HepG2 (cell line): ENCODE results near the gene ZCCHC17. TPM values are rescaled to one million over a fixed set of nuclear protein-coding genes. Genes with fewer than 3 reads are reported as not detected.

Source experiments
- DR1 ChIP-seq: sonication (generic); formaldehyde crosslinking; IDR thresholded peaks from 2 replicates; pipeline ENCODE4 v1.8.0; 2021; ENCODE audit warnings: mild to moderate bottlenecking, missing genetic modification reagents, inconsistent platforms
- ELF3 ChIP-seq: IDR thresholded peaks from 2 replicates; pipeline ENCODE4 v1.6.1; 2016; ENCODE audit warnings: missing genetic modification reagents, missing compliant biosample characterization
- ESRRA ChIP-seq: sonication (generic); formaldehyde crosslinking; IDR thresholded peaks from 2 replicates; pipeline ENCODE4 v1.5.1; 2020; ENCODE audit warnings: mild to moderate bottlenecking, low read depth, missing genetic modification reagents
- GATA4 ChIP-seq: sonication (generic); IDR thresholded peaks from 2 replicates; pipeline ENCODE4 v1.6.1; 2016; ENCODE audit warnings: antibody characterized with exemption, low read depth, borderline replicate concordance
- HDAC6 ChIP-seq: fragments of 200-600 bp; sonication (generic); IDR thresholded peaks from 2 replicates; pipeline ENCODE4 v1.7.0; 2017; ENCODE audit warnings: mild to moderate bottlenecking, antibody characterized with exemption, low read length, low read depth
- HNRNPLL ChIP-seq: fragments of 200-400 bp; formaldehyde crosslinking; IDR thresholded peaks from 2 replicates; pipeline ENCODE4 v1.6.1; 2017; ENCODE audit warnings: mild to moderate bottlenecking, low read depth, low read length; ENCODE audit not compliant: poor library complexity, severe bottlenecking
- IKZF1 ChIP-seq: fragments of 450-650 bp; IDR thresholded peaks from 2 replicates; pipeline ENCODE4 v1.7.1; 2016
- IRF2 ChIP-seq: IDR thresholded peaks from 2 replicates; pipeline ENCODE4 v1.6.1; 2018; ENCODE audit warnings: missing genetic modification reagents, missing compliant biosample characterization
- KMT2A ChIP-seq: sonication (generic); formaldehyde crosslinking; IDR thresholded peaks from 2 replicates; pipeline ENCODE4 v1.4.0; 2020; ENCODE audit warnings: missing genetic modification reagents
- MEF2D ChIP-seq: sonication (generic); formaldehyde crosslinking; IDR thresholded peaks from 2 replicates; pipeline ENCODE4 v1.5.1; 2020; ENCODE audit warnings: mild to moderate bottlenecking, missing genetic modification reagents
- MXI1 ChIP-seq: IDR thresholded peaks from 3 replicates; pipeline ENCODE4 v1.6.1; 2012; ENCODE audit warnings: low read depth, low read length, inconsistent platforms, borderline replicate concordance
- MYNN ChIP-seq: sonication (generic); formaldehyde crosslinking; IDR thresholded peaks from 2 replicates; pipeline ENCODE4 v1.4.0; 2020; ENCODE audit warnings: mild to moderate bottlenecking, low read depth, missing genetic modification reagents
- NONO ChIP-seq, 2 experiments: fragments of 450-650 bp in 1 of 2; sonication (generic) in 1 of 2; formaldehyde crosslinking in 1 of 2; IDR thresholded peaks in 1 of 2; conservative IDR thresholded peaks in 1 of 2; 2 replicates each; pipeline versions ENCODE4 v1.6.1 to v1.8.0; 2017 to 2022; ENCODE audit warnings: mild to moderate bottlenecking in 1 of 2, missing genetic modification reagents in 1 of 2, moderate library complexity in 1 of 2
- PAWR ChIP-seq: sonication (generic); formaldehyde crosslinking; IDR thresholded peaks from 2 replicates; pipeline ENCODE4 v1.4.0; 2020; ENCODE audit warnings: missing genetic modification reagents, mild to moderate bottlenecking, borderline replicate concordance
- PHF21A ChIP-seq: sonication (generic); formaldehyde crosslinking; IDR thresholded peaks from 2 replicates; pipeline ENCODE4 v1.5.0; 2020; ENCODE audit warnings: mild to moderate bottlenecking, missing genetic modification reagents
- POGZ ChIP-seq: sonication (generic); formaldehyde crosslinking; IDR thresholded peaks from 2 replicates; pipeline ENCODE4 v1.4.0; 2020; ENCODE audit warnings: mild to moderate bottlenecking, missing genetic modification reagents
- POLR2A ChIP-seq, 2 experiments: IDR thresholded peaks; 2 replicates each; pipeline ENCODE4 v1.6.1; 2011; ENCODE audit warnings: low read depth in 2 of 2, low read length in 2 of 2, mild to moderate bottlenecking in 1 of 2, moderate library complexity in 1 of 2; ENCODE audit not compliant: insufficient read depth in 1 of 2
- RAD51 ChIP-seq: fragments of 450-650 bp; IDR thresholded peaks from 2 replicates; pipeline ENCODE4 v1.6.1; 2016; ENCODE audit warnings: borderline replicate concordance
- RCOR2 ChIP-seq: IDR thresholded peaks from 2 replicates; pipeline ENCODE4 v1.6.1; 2016; ENCODE audit warnings: missing biosample characterization, missing genetic modification reagents
- RXRA ChIP-seq: sonication (generic); formaldehyde crosslinking; IDR thresholded peaks from 2 replicates; pipeline ENCODE4 v1.5.1; 2020; ENCODE audit warnings: missing genetic modification reagents
- SRSF4 ChIP-seq: fragments of 200-400 bp; formaldehyde crosslinking; IDR thresholded peaks from one replicate; pipeline ENCODE4 v1.6.1; 2018; ENCODE audit warnings: mild to moderate bottlenecking, low read depth, low read length, moderate library complexity; ENCODE audit not compliant: poor library complexity, severe bottlenecking
- TBP ChIP-seq: sonication (generic); formaldehyde crosslinking; IDR thresholded peaks from 2 replicates; pipeline ENCODE4 v1.5.0; 2020; ENCODE audit warnings: missing genetic modification reagents
- ZMYM4 ChIP-seq: sonication (generic); formaldehyde crosslinking; IDR thresholded peaks from 2 replicates; pipeline ENCODE4 v1.8.1; 2023; ENCODE audit warnings: mild to moderate bottlenecking, missing genetic modification reagents
- ZNF296 ChIP-seq: sonication (generic); formaldehyde crosslinking; conservative IDR thresholded peaks from 2 replicates; pipeline ENCODE4 v1.5.0; 2020; ENCODE audit warnings: mild to moderate bottlenecking, missing genetic modification reagents
- ZNF335 ChIP-seq: sonication (generic); formaldehyde crosslinking; IDR thresholded peaks from 2 replicates; pipeline ENCODE4 v1.4.0; 2020; ENCODE audit warnings: missing genetic modification reagents
- ZNF572 ChIP-seq: sonication (generic); formaldehyde crosslinking; IDR thresholded peaks from 2 replicates; pipeline ENCODE4 v1.5.1; 2020; ENCODE audit warnings: mild to moderate bottlenecking, missing genetic modification reagents
- ZNF589 ChIP-seq: sonication (generic); formaldehyde crosslinking; conservative IDR thresholded peaks from 2 replicates; pipeline ENCODE4 v1.8.0; 2022; ENCODE audit warnings: mild to moderate bottlenecking, moderate library complexity, missing genetic modification reagents
- ZNF616 ChIP-seq: sonication (generic); formaldehyde crosslinking; IDR thresholded peaks from 2 replicates; pipeline ENCODE4 v1.5.0; 2020; ENCODE audit warnings: low read depth, mild to moderate bottlenecking, missing genetic modification reagents
- ZNF883 ChIP-seq: sonication (generic); formaldehyde crosslinking; IDR thresholded peaks from 2 replicates; pipeline ENCODE4 v1.5.1; 2020; ENCODE audit warnings: mild to moderate bottlenecking, missing genetic modification reagents; ENCODE audit errors: not compliant biosample characterization
- ZSCAN29 ChIP-seq: sonication (generic); formaldehyde crosslinking; conservative IDR thresholded peaks from 2 replicates; pipeline ENCODE4 v1.4.0; 2020; ENCODE audit warnings: mild to moderate bottlenecking, missing genetic modification reagents
- polyA plus RNA-seq, 8 experiments: library from polyadenylated mRNA; depleted of rRNA in 3 of 8; stranded (reverse) in 7 of 8; unstranded in 1 of 8; fragments of >200 nt; fragmentation: Illumina TruSeq in 4 of 8; extraction: Trizol in 4 of 8; gene quantifications; 2 replicates each; pipeline versions ENCODE4 v1.2.1 to v1.2.3, GENCODE V29; 2011 to 2016; ENCODE audit warnings: low read depth in 4 of 8, missing spikeins in 1 of 8, mixed read lengths in 1 of 8; ENCODE audit not compliant: insufficient read depth in 1 of 8
- total RNA-seq, 5 experiments: library from RNA; depleted of rRNA; stranded (reverse); fragments of >200 nt; fragmentation: Illumina TruSeq; extraction: Trizol; gene quantifications; 2 replicates each; pipeline ENCODE4 v1.2.3, GENCODE V29; 2016; ENCODE audit warnings: low read depth in 1 of 5
- TF ChIP-seq, protein P1 (sequence below): sonication (generic); formaldehyde crosslinking; conservative IDR thresholded peaks from 2 replicates; pipeline ENCODE4 v1.8.1; 2023; ENCODE audit warnings: missing genetic modification reagents
- TF ChIP-seq, protein P2 (sequence below): sonication (generic); formaldehyde crosslinking; conservative IDR thresholded peaks from 2 replicates; pipeline ENCODE4 v1.8.0; 2022; ENCODE audit warnings: missing genetic modification reagents

The ZCCHC17 gene
- total and polyA plus RNA-seq, 2 of the 13 experiments (the other 11 are each of a cell fraction or from before 2014, with no cell fraction given) = 20.5 to 53.0 TPM

- no peak for TF ChIP-seq NONO (IDR thresholded peaks at IDR 0.05)
- TF ChIP-seq NONO (CRISPR knock-in tag; conservative IDR thresholded peaks at IDR 0.05) = no peak
- TF ChIP-seq SRSF4 = no peak
- TF ChIP-seq ZMYM4 (CRISPR knock-in tag) = peak; percentile 15; the same call in 1 of the 2 replicates
- TF ChIP-seq ZNF589 (CRISPR knock-in tag) = no peak
- no peak for TF ChIP-seq ZNF335 (CRISPR knock-in tag)
- TF ChIP-seq ZNF616 (CRISPR knock-in tag) = no peak
- TF ChIP-seq PAWR (CRISPR knock-in tag) = no peak
- no peak for TF ChIP-seq ZNF296 (CRISPR knock-in tag)
- TF ChIP-seq POGZ (CRISPR knock-in tag) = no peak
- no peak for TF ChIP-seq IKZF1
- TF ChIP-seq ZSCAN29 (CRISPR knock-in tag) = no peak
- TF ChIP-seq MXI1 = peak; percentile 38; the same call in 1 of the 3 replicates
- no peak for TF ChIP-seq ESRRA (CRISPR knock-in tag)
- TF ChIP-seq HNRNPLL = peak; percentile 75
- TF ChIP-seq MYNN (CRISPR knock-in tag) = no peak
- TF ChIP-seq, protein P1, sequence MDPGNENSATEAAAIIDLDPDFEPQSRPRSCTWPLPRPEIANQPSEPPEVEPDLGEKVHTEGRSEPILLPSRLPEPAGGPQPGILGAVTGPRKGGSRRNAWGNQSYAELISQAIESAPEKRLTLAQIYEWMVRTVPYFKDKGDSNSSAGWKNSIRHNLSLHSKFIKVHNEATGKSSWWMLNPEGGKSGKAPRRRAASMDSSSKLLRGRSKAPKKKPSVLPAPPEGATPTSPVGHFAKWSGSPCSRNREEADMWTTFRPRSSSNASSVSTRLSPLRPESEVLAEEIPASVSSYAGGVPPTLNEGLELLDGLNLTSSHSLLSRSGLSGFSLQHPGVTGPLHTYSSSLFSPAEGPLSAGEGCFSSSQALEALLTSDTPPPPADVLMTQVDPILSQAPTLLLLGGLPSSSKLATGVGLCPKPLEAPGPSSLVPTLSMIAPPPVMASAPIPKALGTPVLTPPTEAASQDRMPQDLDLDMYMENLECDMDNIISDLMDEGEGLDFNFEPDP (CRISPR knock-in tag) = no peak
- TF ChIP-seq IRF2 (CRISPR knock-in tag) = no peak
- TF ChIP-seq RCOR2 (CRISPR knock-in tag) = no peak
- TF ChIP-seq DR1 (CRISPR knock-in tag) = no peak
- no peak for TF ChIP-seq GATA4
- TF ChIP-seq, protein P2, sequence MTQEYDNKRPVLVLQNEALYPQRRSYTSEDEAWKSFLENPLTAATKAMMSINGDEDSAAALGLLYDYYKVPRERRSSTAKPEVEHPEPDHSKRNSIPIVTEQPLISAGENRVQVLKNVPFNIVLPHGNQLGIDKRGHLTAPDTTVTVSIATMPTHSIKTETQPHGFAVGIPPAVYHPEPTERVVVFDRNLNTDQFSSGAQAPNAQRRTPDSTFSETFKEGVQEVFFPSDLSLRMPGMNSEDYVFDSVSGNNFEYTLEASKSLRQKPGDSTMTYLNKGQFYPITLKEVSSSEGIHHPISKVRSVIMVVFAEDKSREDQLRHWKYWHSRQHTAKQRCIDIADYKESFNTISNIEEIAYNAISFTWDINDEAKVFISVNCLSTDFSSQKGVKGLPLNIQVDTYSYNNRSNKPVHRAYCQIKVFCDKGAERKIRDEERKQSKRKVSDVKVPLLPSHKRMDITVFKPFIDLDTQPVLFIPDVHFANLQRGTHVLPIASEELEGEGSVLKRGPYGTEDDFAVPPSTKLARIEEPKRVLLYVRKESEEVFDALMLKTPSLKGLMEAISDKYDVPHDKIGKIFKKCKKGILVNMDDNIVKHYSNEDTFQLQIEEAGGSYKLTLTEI = no peak
- no peak for TF ChIP-seq KMT2A (CRISPR knock-in tag)
- TF ChIP-seq ZNF883 (CRISPR knock-in tag) = no peak
- no peak for TF ChIP-seq PHF21A (CRISPR knock-in tag)
- TF ChIP-seq ELF3 (CRISPR knock-in tag) = peak; percentile 63; the same call in 1 of the 2 replicates
- TF ChIP-seq TBP (CRISPR knock-in tag) = no peak
- no peak; the same call in 1 of the 2 replicates for TF ChIP-seq RXRA (CRISPR knock-in tag)
- no peak for TF ChIP-seq RAD51
- TF ChIP-seq HDAC6 = no peak
- TF ChIP-seq MEF2D (CRISPR knock-in tag) = no peak
- no peak for TF ChIP-seq POLR2A (IDR thresholded peaks at IDR 0.05; ENCODE audit: insufficient read depth in 1 of 2, low read depth in 2 of 2, low read length in 2 of 2)
- no peak for TF ChIP-seq ZNF572 (CRISPR knock-in tag)
These were observed 97.9 kb downstream of the ZCCHC17 start (continued) for GRCh38 chr1:31394584-31395193.
